GM21786 (cell line): ENCODE measurements around the gene LIPT2.

ENCODE experiments used
- ATAC-seq: cut with Tn5 transposase; IDR thresholded peaks from one replicate; pipeline ENCODE4 v1.9.1; 2021; ENCODE audit not compliant: unreplicated experiment

The LIPT2 gene

DNA sequence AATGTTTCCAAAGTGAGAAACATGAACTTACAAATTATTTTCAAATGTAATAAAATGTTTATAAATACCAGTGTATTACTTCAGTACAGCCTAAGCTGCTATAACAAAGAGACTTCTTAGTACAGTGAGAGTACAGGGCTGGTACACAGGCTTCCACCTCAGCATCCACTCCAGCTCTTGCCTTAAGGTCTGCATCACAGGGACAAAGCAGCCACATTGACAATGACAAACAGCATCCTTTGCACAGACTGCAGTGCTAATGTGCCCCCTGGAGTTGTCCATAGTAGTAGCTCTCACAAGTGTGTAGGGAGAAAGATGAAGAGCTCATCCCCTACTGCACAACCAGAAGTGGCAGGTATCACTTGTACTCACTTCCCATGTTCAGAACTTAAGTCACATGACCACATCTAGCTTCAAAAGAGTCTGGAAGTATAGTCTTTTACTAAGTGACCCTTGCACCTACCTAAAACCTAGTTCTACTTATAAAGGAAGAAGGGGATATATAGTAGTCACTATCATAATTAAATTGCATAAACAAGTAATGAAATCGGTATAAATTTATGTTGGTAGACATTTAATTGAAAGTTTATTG lies 10.7 kb upstream of the LIPT2 start:
- no peak for ATAC-seq

DNA sequence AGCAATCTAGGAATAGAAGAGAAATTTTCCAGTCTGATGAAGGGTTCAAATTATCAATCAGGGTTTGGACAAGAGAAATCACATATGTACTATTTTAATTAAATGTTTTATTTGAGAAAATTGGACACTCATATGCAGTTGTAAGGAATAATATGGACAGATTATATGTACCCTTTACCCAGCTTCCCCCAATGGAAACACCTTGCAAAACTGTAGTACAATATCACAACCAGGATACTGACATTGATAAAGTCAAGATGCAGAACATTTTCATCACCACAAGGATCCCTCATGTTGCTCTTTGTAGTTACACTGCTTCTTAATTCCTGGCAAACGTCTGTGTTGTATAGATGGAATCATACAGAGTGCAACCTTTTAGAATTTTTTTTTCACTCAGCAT lies 1.4 kb upstream of the LIPT2 start:
- no peak for ATAC-seq

DNA sequence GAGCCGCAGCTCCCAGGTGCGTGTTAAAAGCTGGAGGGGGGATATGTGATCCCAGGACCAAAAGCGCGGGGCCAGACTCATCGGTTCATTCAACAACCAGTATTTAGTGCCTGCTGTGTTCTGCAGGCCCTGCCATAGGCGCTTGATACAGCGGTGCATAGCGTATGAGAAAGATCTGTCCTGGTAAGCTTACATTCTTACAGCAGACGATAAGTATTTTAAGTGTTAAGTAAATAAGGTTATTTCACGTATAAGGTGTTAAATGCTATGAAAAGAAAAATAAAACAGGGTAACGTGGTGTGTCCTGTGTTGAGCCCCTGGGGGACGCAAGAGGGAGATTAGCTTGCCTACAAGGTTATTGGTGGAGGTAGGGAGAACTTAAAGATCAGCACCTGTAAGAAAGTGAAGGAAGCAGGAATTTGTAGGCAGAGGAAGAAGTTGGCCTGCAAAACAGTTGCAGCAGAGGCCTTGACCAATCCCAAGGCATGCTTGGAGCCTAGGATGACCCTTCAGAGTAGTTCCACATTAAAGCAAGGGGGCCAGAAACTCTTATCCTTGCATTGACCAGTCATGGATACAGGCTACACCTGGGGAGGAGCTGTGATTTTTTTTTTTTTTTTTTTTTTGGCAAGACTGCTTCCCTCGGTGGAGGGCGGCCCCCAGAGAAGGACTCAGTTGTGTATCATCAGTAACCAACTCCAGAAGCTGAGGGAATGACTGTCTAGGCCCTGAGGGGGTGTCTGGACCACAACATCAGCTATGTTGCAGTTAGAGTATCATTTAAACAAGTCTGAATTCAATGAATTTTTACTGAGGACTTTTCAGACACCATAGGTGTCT lies 487 bp upstream of the LIPT2 start:
- ATAC-seq, result no peak

DNA sequence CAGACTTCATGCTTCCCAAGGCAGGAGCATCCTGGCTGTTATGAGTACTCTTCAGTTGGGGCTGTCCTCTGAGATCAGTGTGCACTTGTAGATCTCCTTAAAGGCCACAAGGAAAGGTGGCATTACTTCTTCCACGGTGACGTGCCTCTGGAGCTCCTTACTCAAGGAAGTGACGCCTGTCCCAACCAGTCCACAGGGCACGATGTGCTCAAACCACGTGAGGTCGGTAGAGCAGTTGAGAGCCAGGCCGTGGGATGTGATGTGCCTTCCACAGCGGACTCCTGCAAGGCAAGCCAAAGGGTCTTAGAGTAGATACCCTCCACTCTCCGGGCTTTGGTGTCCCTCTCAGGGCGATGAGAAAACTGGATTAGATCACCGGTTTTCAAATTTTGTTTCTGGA lies 1.4 kb downstream of the LIPT2 start:
- no peak for ATAC-seq

DNA sequence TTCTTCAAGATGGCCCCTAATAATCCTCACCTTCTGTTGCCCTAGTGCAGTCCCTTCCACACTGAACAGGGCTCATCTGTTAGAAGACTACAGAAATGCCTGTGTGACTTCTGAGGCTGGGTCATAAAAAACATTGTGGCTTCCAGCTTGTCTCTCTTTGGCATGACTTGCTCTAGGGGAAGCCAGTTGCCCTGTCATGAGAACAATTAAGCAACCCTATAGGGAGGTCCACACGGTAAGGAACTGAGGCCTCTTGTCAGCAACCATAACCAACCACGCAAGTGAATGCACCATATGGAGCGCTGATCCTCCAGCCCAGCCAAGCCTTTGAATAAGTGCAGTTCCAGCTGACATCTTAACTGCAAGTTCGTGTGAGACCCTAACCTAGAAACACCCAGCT lies 2.6 kb downstream of the LIPT2 start:
- ATAC-seq, result no peak

DNA sequence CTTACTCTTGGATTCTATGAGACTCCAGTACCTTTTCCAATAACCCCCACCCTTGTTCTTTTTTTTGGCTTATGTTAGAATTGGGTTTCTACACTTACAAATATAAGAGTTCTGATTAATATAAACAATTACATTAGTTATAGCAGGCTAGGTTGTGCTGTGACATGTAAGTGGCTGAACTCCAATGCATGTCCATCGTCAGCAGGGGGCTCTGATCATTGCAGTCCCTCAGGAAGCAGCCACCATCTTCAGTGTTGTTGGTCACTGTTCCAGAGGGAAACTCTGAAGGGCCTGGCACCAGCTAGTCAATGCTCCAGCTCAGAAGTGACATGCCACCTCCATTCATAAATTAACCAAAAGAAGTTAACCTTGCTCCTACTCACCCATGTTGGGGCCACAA lies 5.6 kb downstream of the LIPT2 start:
- ATAC-seq, result no peak

DNA sequence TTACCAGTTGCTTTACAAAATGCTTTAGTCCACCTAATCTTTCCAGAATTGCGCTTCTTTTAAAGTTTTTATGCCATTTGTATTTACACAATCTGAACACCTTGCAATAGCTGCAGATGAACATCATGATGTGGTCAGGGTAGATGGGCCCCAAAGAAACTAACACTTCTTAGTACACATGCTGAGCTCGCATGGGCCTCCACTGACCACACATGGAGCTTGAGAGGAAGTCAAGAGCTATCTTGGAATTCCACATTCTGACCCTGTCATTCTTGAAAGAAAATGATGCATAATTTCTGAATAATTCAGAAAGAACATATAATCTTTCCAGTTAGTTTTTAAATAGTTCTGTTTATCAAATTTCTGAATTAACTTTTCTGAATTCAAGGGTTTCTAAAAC lies 7.7 kb downstream of the LIPT2 start:
- no peak for ATAC-seq

DNA sequence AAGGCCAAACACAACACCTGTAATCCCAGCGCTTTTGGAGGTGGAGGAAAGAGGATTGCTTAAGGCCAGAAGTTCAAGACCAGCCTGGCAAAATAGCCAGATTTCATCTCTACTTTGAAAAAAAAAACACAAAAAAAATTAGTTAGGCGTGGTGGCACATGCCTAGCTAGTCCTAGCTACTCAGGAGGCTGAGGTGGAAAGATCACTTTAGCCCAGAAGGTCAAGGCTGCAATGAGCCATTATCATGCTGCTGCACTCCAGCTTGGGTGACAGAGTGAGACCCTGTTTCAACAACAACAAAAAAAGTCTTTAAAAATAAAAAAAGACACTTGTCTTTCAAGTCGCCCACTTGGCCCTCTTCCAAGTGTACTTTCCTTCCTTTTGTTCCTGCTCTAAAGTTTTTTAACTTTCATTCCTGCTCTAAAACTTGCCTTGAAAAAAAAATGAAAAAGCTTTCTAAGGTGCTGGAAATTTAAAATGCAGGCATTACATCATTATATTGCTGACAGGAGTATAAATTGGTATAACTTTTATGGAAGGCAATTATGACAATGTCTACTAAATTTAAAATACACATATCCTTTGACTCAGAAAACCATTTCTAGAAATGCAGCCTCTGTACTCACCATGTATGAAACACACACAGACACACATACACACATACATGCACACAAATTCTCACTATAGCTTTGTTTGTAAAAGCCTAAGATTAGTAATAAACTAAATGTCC lies 12.7 kb downstream of the LIPT2 start:
- ATAC-seq, result no peak

DNA sequence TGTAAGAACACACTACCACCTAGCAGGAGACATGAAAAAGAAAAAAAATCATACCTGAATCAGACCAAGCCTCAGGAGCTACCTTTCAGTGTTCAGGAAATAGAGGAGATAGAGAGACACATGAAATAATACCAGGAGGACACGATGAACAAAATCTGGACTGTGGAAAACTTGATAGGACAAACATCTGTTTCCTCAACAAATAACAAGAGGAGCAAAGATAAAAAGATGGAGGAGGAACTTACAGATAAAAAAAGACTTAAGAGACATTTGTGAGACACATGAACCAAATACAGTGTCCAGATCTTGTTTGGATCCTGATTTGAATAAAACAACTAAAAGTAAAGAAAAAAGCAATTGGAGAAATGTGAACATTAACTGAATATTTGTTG lies 13.8 kb downstream of the LIPT2 start:
- no peak for ATAC-seq

DNA sequence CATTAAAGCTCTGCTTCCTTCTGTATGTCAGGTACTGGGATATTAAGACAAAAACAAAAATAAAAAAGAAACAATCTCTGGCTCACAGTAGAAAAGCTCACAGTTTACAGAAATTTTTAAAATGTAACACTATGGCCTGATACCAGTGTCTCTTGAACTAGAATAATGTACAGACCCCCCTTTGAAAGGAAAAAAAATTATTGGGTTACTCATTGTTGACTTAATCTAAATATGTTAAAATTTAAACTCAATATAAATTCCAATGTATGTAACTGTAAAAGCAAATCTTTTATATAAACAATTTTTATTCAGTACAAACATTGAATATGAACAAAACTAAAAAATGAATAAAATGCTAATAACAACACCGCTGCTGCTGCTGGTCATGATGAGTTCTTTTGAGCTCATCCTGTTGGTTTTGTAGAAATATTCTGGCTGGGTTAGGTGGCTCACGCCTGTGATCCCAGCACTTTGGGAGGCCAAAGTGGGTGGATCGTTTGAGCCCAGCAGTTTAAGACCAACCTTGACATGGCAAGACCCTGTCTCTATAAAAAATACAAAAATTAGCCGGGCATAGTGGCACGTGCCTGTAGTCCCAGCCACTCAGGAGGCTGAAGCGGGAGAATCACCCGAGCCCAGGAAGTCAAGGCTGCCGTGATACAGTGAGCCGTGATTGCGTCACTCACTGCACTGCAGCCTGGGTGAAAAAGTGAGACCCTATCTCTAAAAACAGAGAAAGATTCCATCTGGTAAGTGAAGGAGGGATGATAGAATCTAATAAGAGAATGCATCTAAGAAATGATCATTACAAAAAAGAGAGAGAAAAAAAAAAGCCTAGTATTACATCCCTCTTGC lies 14.4 kb downstream of the LIPT2 start:
- no peak for ATAC-seq

DNA sequence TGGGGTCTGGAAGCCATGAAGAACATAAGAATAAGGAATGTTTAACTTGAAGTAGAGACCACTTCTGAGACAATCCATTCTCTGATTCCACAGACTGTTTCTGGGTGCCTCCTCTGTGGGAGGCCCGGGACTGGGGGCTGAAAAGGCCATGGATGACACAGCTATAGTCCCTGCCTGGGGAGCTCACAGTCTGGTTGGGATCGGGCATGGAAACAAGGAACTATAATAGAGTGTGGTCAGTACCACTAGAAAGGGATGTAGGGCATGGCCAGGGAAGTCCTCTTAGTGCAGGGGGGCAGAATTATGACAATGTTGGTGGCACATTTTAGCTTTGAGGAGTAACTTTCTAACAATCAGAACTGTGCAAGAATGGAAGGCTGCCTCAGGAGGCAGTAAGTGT lies 17.0 kb downstream of the LIPT2 start:
- ATAC-seq, result no peak

DNA sequence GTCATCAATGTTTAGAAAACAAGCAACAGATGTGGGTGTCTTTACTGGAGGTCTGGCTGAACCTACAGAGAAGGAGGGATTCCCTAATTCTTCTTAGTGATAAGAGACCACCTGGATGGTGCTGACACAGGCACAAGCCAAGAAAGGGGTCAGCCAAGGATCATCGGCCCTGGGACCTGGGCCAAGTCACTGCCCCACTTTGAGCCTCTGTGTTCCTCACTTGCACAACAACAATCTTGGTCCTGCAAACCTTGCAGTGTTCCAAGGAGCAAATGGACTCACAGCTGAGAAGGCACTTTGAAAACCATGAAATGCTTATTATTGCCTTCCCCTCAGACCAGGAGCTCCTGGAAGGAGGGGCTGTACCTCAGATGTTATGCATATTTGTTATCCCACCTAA lies 19.2 kb downstream of the LIPT2 start:
- ATAC-seq, result no peak

DNA sequence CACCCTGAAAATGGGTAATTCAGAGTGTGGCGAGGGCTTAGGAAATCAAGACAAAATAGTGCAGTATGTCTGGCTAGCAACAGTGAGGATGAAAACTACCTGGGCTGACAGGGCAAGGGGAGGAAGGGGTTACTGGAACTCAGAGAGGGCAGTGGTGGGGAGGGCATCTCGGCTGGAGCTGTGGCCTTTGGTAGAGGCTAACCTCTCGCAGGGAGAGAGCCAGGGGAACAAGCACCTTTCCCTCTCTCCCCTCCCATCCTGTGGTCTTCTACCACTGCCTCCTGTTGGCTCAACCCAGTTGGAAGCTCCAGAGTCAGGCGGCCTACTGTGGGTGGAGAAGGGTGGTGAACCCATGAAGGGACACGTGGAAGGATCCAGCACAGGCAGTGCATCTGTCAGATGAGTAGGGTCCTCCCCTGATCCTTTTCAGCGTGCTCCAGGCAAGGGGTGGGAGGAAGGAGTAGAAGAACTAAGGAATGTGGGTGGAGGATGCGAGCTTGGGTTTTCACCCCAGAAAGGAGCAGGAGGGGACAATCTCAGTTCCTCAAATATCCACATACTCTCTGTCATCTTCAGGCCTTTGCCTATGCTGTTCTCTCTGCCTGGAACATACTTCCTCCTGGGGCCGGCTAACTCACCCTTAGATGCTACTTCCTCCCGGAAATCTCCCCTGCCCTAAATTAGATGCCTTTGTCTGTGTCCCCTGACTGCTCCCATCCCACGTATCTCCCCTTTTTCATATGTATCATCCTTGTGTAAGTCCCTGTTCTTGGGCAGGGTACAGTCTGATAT lies 19.9 kb downstream of the LIPT2 start:
- ATAC-seq, result no peak

DNA sequence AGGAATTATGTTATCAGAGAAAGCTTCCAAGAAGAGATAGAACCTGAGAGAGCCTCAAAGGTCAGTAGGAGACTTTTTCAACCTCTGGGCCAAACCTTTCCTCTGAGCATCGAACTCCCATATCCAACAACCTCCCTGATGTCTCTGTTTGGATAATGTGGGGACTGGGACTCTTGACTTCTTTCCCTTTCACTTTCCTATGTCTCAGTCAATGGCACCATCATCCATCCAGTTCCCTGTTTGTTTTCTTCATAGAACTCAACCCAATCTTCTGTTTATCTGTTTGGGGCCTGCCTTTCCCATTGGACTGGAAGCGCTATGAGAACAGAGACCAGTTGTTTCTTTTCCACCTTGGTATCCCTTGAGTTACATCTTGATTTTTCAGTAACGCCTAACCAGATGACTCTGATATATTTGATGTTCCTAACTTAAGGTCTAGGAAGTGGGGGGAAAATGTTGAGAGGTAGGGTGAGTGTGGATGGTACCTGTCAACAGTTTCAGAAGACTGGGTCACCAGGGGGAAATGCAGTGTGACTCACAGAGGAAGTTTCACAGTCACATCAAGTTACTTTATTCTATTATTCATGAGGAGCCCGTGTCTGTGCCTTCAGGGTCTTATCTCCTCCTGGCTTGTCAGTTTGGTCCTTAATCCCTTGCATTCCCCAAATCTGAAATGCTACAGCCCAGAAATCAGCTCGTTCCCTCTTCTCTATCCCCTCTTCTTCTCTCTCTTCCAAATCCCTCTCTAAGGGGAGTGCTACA lies 21.7 kb downstream of the LIPT2 start:
- no peak for ATAC-seq

DNA sequence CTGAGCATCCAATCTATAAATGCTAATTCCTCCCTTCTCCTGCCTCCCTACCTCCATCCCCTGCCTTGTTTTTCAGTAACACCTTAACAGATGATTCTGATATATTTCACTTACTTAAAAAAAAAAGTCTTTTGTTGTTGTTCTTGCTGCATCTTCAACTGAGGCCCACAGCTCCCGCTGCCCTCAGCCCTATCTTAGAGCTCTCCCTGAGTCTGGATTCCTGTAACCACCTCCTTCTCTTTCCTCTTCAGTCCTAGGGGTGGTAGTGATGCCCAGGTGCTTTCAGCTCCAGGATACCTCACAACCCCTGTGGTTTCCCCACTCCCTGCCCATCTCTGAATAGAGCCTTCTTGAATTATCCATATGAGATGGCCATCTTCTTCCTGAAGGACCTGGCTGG lies 22.5 kb downstream of the LIPT2 start:
- ATAC-seq, result no peak

DNA sequence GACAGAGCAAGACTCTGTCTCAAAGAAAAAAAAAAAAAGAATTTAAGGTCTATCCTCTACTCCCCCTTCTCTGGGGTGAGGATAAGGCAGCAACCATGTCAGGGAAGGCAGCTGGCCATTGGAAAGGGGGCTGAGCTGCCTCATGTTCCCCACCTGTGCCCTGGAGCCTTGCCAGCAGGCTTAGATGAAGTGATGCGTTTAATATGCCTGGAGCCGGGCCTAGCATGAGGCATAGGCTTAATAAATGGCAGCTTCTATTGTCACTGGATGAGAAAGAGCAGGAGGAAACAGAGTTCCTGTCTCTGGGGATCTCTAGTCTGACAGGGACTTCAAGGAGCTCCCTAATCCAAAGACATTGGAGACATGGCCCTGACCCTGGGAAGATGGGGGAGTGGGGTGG lies 23.0 kb downstream of the LIPT2 start:
- ATAC-seq, result no peak

DNA sequence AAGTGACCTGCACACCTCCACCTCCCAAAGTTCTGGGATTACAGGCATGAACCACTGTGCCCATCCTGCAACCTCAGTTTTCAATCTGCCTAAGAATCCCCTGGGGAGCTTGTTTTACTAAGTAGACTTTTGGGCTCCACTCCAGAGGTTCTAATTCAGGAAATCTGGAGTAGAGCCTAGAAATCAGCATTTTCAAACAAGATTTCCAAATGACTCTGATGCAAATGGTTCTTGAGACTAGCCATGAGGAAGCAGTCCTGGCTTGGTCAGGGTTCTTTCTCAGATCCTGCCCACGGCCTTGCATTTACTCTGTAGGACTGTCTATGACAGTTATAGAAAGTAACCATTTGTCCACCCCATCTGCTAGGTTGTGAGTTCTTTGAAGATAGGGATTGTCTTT lies 24.6 kb downstream of the LIPT2 start:
- no peak for ATAC-seq

DNA sequence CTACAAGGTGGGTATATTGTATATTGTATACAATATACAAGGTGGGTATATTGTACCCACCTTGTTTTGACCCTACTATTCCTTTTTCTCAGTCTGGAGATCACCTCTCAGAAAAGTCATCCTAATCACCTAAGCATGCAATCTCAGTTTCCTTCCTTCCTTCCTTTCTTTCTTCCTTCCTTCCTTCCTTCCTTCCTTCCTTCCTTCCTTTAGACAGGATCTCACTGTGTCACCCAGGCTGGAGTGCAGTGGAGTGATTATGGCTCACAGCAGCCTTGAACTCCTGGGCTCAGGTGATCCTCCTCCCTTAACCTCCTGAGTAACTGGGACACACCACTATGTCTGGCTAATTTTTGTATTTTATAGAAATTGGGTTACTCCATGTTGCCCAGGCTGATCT lies 25.0 kb downstream of the LIPT2 start:
- no peak for ATAC-seq

DNA sequence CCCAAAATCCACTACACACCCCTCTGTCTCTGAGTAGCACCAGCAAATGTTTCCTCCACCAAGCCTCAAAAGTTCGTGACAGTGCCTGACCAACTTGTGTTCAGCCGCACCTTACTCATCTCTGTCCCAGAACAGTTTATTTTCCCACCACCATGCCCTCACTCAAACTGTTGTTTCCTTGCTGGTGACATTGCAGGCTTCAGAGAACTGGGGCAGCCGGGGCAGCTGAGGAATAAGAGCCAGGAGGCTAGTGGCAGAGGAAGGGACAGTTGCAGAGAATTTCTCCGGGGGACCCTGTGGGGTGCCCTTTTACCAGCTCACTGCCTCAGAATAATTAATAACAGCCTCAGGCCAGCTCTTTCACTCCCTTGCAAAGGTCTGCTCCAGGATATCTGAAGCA lies 25.5 kb downstream of the LIPT2 start:
- ATAC-seq, result no peak
